ENCODE measurements around the gene FBXW8. TPM values are rescaled to one million over a fixed set of nuclear protein-coding genes. Genes with fewer than 3 reads are reported as not detected.
"Not testable (repeated sequence)": the region's sequence is repeated elsewhere in the genome, so short reads cannot be mapped to it uniquely, and the experiment has no call there.

FBXW8 gene
- total RNA-seq, 1 donor from 2014 or later = 13.8 TPM

- intact Hi-C loops (cut with DNase I) = no loop called here
- DNase-seq (ENCODE audit: extremely low spot score in 2 of 2) = no peak
- TF ChIP-seq POLR2AphosphoS5 (IDR thresholded peaks at IDR 0.05; ENCODE audit: insufficient read depth in 1 of 2, low read depth in 1 of 2) (no peak), POLR2A (IDR thresholded peaks at IDR 0.05) (no peak), CTCF (IDR thresholded peaks at IDR 0.05) (no peak)
Observed at GRCh38 chr12:117053597-117054201, 142.9 kb downstream of the FBXW8 start.

GRCh38 chr12:117054279-117054678, 143.5 kb downstream of the FBXW8 start:
- Histone ChIP-seq H3K9me3 (no peaks in the 10 kb centered on the region), H3K4me1 (no peaks in the 10 kb centered on the region), H3K4me3 (no peak overlapping the region), H3K27me3 (no peaks in the 10 kb centered on the region), H3K36me3 (no peaks in the 10 kb centered on the region), H3K27ac (no peak overlapping the region)
- no peak for DNase-seq (ENCODE audit: extremely low spot score in 2 of 2)
- intact Hi-C loops (cut with DNase I) = no loop called here
- TF ChIP-seq POLR2AphosphoS5 (IDR thresholded peaks at IDR 0.05; ENCODE audit: insufficient read depth in 1 of 2, low read depth in 1 of 2) (no peak), POLR2A (IDR thresholded peaks at IDR 0.05) (no peak), CTCF (IDR thresholded peaks at IDR 0.05) (no peak)

More at GRCh38 chr12:117053597-117054201, 142.9 kb downstream of the FBXW8 start:
- H3K4me3 ChIP-seq = no peak overlapping the region
- H3K27ac ChIP-seq = no peak overlapping the region
- H3K27me3 ChIP-seq = no peaks in the 10 kb centered on the region
- H3K36me3 ChIP-seq = no peaks in the 10 kb centered on the region
- H3K4me1 ChIP-seq = no peaks in the 10 kb centered on the region
- no peaks in the 10 kb centered on the region for H3K9me3 ChIP-seq

- H3K4me3 ChIP-seq; H3K36me3 ChIP-seq; intact Hi-C loops (cut with DNase I); H3K9me3 ChIP-seq; H3K27ac ChIP-seq; DNase-seq (ENCODE audit: extremely low spot score in 2 of 2); H3K4me1 ChIP-seq; H3K27me3 ChIP-seq: not testable (repeated sequence)
Observed at GRCh38 chr12:117057626-117058025, 146.9 kb downstream of the FBXW8 start.

- Histone ChIP-seq H3K27ac (no peak overlapping the region), H3K9me3 (no peaks in the 10 kb centered on the region), H3K27me3 (no peaks in the 10 kb centered on the region), H3K4me3 (no peak overlapping the region), H3K36me3 (no peaks in the 10 kb centered on the region), H3K4me1 (no peaks in the 10 kb centered on the region)
- TF ChIP-seq POLR2A (IDR thresholded peaks at IDR 0.05) (no peak), CTCF (IDR thresholded peaks at IDR 0.05) (no peak), POLR2AphosphoS5 (IDR thresholded peaks at IDR 0.05; ENCODE audit: insufficient read depth in 1 of 2, low read depth in 1 of 2) (no peak)
- no peak for DNase-seq (ENCODE audit: extremely low spot score in 2 of 2)
- intact Hi-C loops (cut with DNase I) = no loop called here
Observed at GRCh38 chr12:117058442-117059072, 147.8 kb downstream of the FBXW8 start.

GRCh38 chr12:117059156-117059555, 148.4 kb downstream of the FBXW8 start:
- Histone ChIP-seq H3K27me3 (no peaks in the 10 kb centered on the region), H3K27ac (no peak overlapping the region), H3K4me3 (no peak overlapping the region), H3K4me1 (no peaks in the 10 kb centered on the region), H3K9me3 (no peaks in the 10 kb centered on the region), H3K36me3 (no peaks in the 10 kb centered on the region)
- no peak for TF ChIP-seq POLR2A (IDR thresholded peaks at IDR 0.05)
- no peak for TF ChIP-seq POLR2AphosphoS5 (IDR thresholded peaks at IDR 0.05; ENCODE audit: insufficient read depth in 1 of 2, low read depth in 1 of 2)
- TF ChIP-seq CTCF (IDR thresholded peaks at IDR 0.05) = no peak
- intact Hi-C loops (cut with DNase I) = no loop called here
- DNase-seq (ENCODE audit: extremely low spot score in 2 of 2) = no peak

Measured in vagina (tissue), 2 donors.